CD4-positive, alpha-beta T cell treated with Interleukin-10 for 1 hour (primary cell): Measurements from ENCODE around the gene SLC35E4.
"Not testable (repeated sequence)": the region's sequence is repeated elsewhere in the genome, so short reads cannot be mapped to it uniquely, and the experiment has no call there.

Experiments
- DNase-seq: peaks from one replicate; pipeline ENCODE4 v3.0.0-alpha.2; 2020

SLC35E4 gene

GRCh38 chr22:30612789-30613188, 22.8 kb upstream of the SLC35E4 start:
- no peak for DNase-seq

- DNase-seq = no peak
Measured at GRCh38 chr22:30614268-30614667, 21.3 kb upstream of the SLC35E4 start.

- no peak for DNase-seq
Measured at GRCh38 chr22:30614879-30615278, 20.7 kb upstream of the SLC35E4 start.

GRCh38 chr22:30615543-30615954, 20.0 kb upstream of the SLC35E4 start:
- DNase-seq = no peak

- no peak for DNase-seq
Measured at GRCh38 chr22:30617819-30618218, 17.8 kb upstream of the SLC35E4 start.

DNA sequence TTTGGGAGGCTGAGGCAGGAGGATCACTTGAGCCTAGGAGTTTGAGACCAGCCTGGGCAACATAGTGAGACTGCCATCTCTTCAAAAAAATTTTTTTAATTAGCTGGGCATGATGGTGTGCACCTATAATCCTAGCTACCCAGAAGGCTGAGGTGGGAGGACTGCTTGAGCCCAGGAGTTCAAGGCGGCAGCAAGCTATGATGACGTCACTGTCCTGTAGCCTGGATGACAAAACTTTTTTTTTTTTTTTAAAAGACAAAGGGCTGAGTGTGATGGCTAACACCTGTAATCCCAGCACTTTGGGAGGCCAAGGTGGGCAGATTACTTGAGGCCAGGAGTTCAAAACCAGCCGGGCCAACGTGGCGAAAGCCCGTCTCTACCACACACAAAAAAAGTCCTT, 15.7 kb upstream of the SLC35E4 start:
- not testable (repeated sequence) for DNase-seq

DNA sequence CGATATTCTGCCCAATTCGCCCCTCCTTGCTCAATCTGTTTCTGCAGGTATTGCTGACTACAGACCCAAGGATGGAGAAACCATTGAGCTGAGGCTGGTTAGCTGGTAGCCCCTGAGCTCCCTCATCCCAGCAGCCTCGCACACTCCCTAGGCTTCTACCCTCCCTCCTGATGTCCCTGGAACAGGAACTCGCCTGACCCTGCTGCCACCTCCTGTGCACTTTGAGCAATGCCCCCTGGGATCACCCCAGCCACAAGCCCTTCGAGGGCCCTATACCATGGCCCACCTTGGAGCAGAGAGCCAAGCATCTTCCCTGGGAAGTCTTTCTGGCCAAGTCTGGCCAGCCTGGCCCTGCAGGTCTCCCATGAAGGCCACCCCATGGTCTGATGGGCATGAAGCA, 9.2 kb upstream of the SLC35E4 start:
- DNase-seq = no peak

- no peak for DNase-seq
Measured at GRCh38 chr22:30627471-30627870, 8.1 kb upstream of the SLC35E4 start.

GRCh38 chr22:30628491-30628890, 7.1 kb upstream of the SLC35E4 start:
- DNase-seq = no peak

DNA sequence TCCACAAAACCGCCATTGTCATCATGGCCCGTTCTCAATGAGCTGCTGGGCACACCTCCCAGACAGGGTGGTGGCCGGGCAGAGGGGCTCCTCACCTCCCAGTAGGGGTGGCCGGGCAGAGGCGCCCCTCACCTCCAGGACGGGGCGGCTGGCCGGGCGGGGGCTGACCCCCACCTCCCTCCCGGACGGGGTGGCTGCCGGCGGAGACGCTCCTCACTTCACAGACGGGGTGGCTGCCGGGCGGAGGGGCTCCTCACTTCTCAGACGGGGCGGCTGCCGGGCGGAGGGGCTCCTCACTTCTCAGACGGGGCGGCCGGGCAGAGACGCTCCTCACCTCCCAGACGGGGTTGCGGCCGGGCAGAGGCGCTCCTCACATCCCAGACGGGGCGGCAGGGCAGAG, 4.1 kb upstream of the SLC35E4 start:
- not testable (repeated sequence) for DNase-seq

- DNase-seq = peak; percentile 90
Measured at GRCh38 chr22:30634471-30635233, 929 bp upstream of the SLC35E4 start.

DNA sequence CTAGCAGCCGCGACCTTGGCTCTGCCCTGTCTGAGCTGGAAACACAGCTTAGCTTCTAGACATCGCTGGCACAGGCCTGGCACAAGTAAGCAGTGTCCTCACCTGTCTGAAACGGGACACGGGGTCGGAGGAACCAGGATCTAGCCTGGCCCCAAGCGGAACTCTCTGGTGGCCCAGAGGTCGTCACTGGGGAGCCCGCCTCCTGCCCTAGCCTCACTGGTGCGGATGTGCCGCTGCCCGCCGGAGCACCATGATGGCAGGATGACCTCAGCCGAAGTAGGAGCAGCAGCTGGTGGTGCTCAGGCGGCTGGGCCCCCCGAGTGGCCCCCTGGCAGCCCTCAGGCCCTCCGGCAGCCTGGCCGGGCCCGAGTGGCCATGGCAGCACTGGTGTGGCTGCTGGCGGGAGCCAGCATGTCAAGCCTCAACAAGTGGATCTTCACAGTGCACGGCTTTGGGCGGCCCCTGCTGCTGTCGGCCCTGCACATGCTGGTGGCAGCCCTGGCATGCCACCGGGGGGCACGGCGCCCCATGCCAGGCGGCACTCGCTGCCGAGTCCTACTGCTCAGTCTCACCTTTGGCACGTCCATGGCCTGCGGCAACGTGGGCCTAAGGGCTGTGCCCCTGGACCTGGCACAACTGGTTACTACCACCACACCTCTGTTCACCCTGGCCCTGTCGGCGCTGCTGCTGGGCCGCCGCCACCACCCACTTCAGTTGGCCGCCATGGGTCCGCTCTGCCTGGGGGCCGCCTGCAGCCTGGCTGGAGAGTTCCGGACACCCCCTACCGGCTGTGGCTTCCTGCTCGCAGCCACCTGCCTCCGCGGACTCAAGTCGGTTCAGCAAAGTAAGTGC, 871 bp downstream of the SLC35E4 start:
- DNase-seq = no peak

GRCh38 chr22:30637701-30638114, 2.1 kb downstream of the SLC35E4 start:
- DNase-seq = no peak

DNA sequence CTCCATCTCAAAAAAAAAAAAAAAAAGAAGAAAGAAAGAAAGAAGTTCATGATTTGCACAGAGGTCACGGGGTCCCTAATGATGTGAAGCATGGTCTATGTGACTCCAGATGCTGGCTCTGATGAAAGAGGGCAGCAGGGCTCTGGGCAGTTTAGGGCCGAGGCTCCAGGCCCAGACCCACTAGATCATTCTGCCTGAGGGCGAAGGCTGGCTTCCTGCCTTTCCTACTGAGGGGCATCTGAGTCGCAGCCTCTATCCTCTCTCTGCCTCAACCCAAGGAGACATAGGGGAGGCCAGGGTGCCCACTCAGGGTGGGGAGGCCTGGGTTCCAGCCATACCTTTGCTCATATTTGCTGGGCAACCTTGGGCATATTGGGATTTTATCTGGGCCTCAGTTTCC, 4.8 kb downstream of the SLC35E4 start:
- DNase-seq = no peak

DNA sequence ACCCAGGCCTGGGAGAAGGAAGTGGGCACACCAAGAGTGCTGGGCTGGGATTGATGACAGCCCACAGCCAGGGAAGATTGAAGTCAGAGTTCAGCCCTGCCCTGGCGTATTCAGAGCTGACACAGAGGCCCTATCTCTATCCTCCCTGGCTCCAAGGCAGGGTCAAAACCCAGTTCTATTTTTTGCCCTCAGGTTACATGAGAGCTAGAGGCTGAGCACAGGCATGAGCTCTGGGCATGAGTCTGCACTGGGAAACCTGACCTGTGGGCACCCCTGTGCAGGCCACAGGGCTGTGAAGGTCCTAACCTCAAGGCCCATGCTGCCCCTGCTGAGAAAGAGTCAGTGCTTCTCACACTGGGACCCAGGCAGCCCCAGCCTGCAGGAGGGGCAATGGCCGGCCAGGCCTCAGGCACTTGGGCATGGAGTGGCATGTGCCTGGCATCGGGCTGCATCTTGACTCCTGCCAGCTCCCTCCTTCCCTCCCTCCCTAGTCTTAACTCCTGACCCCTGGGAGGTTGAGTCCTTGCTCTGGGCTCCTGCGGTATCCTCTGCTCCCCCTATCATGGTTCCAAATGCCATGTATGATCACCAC, 5.4 kb downstream of the SLC35E4 start:
- DNase-seq = no peak

- no peak for DNase-seq
Measured at GRCh38 chr22:30643055-30643875, 7.7 kb downstream of the SLC35E4 start.

DNA sequence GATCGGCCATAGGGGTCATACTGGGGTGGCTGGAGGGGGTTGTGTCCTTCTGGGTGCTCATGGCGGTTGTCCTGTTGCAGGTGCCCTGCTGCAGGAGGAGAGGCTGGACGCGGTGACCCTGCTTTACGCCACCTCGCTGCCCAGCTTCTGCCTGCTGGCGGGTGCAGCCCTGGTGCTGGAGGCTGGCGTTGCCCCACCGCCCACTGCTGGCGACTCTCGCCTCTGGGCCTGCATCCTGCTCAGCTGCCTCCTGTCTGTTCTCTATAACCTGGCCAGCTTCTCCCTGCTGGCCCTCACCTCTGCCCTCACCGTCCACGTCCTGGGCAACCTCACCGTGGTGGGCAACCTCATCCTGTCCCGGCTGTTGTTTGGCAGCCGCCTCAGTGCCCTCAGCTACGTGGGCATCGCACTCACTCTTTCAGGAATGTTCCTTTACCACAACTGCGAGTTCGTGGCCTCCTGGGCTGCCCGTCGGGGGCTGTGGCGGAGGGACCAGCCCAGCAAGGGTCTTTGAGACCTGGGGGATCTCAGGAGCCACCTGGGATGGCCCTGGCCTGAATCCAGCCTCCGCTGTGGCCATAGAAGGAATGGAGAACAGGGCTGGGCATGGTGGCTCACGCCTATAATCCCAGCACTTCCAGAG, 11.1 kb downstream of the SLC35E4 start:
- DNase-seq = no peak

DNA sequence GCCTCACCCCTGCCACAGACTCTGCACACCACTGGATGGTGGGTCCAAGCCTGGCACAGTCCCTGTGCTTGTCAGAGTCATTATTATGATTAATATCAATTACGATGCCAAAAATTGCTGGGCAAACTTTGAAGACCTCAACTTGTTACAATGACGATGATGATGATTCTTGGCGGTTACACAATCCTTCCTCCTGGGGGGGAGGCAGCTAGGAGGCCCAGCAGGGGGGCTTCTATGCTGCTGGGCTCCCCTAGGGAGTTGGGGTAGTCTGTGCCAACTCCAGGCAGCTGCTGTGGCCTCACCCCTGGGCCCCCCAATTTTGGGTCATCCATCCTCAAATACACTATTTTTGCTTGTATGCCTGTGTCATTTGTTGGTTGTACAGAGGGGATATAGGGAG, 12.0 kb downstream of the SLC35E4 start:
- no peak for DNase-seq

DNA sequence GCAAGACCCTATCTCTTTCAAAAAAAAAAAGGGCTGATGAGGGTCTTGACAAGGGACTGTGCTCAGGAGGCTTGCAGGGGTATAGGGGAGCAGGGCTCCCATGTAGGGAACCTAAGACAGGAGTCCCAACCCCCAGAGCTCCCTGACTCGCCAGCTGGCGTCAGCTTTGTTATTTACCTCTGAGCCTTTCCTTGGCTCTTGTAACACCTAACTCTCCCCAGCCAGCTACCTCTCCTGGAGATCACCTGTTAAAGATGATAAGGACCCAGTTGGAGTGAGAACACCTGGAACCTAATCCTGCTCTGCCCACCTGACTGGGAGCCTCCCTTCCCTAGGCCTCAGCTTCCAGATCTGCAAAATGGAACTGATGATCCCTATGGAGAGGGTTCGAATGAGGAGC, 13.2 kb downstream of the SLC35E4 start:
- no peak for DNase-seq

GRCh38 chr22:30649430-30650007, 13.9 kb downstream of the SLC35E4 start:
- peak; percentile 52 for DNase-seq

DNA sequence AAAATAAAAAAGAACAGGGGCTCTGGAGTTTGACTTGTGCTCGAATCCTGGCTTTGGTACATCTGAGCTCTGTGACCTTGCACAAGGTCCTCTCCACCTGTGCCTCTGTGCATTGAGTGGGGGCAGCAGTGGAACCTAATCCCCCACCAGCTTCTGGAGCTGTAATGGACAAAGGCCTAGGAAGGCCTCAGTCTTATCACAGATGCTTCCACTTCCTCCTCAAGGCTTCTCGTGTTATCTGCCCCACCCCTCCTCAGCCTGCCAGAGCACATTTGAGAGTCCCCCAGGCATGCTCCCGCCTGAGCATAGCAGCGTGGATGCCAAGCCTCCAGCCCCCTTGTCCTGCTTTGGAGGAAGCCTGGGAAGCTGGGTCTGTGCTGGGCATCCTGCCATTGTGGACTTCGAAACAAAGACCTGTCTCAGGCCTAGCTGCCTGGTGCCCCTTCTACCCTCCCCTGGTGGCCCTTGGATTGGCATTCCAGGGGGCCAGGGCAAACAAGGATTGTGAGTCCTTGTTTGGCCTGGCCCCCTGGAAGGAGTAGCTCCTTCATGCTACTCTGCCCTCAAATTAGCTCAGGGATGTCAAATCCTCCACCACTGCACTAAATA, 15.0 kb downstream of the SLC35E4 start:
- no peak for DNase-seq

DNA sequence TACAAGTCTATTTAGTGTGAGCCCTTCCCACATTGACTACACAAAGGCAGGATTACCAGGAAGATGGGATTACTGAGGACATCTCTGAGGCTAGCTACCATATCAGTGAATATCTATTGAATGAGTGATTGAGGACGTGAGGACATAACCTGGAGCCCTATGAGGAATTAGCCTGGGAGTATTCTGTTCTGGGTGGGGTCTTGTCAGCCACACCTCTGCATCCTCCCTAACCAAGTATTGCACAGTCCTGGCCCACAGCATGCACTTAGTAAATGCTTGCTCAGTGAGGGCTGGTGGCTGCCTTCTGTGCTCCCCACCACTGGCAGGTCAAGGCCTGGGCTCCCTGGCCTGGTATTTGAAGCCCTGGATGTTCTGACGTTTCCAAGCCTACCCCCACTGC, 17.3 kb downstream of the SLC35E4 start:
- no peak for DNase-seq
